GM19099 (cell line): ENCODE data around the gene FHOD1.

Source experiments
- POLR2A ChIP-seq: IDR thresholded peaks from 3 replicates; pipeline ENCODE4 v1.6.1; 2011; ENCODE audit warnings: low read depth; ENCODE audit not compliant: insufficient read length; ENCODE audit errors: extremely low read depth

FHOD1 gene

GRCh38 chr16:67215706-67216105 lies 31.6 kb downstream of the FHOD1 start:
- TF ChIP-seq POLR2A: no peak

- no peak for TF ChIP-seq POLR2A
Observed at GRCh38 chr16:67213197-67214019, 33.9 kb downstream of the FHOD1 start.

GRCh38 chr16:67212766-67213165 lies 34.5 kb downstream of the FHOD1 start:
- TF ChIP-seq POLR2A: no peak

GRCh38 chr16:67211674-67212073 lies 35.6 kb downstream of the FHOD1 start:
- no peak for TF ChIP-seq POLR2A

GRCh38 chr16:67210069-67210937 lies 37.0 kb downstream of the FHOD1 start:
- TF ChIP-seq POLR2A: no peak

GRCh38 chr16:67209565-67209964 lies 37.7 kb downstream of the FHOD1 start:
- TF ChIP-seq POLR2A: no peak

- no peak for TF ChIP-seq POLR2A
Observed at GRCh38 chr16:67208154-67208896, 39.0 kb downstream of the FHOD1 start.

- TF ChIP-seq POLR2A: no peak
Observed at GRCh38 chr16:67207249-67208091, 39.8 kb downstream of the FHOD1 start.

- no peak for TF ChIP-seq POLR2A
Observed at GRCh38 chr16:67206838-67207248, 40.4 kb downstream of the FHOD1 start.

- no peak for TF ChIP-seq POLR2A
Observed at GRCh38 chr16:67206129-67206837, 41.0 kb downstream of the FHOD1 start.

GRCh38 chr16:67204076-67204475 lies 43.2 kb downstream of the FHOD1 start:
- no peak for TF ChIP-seq POLR2A

GRCh38 chr16:67202956-67203493 lies 44.3 kb downstream of the FHOD1 start:
- no peak for TF ChIP-seq POLR2A

GRCh38 chr16:67202426-67202825 lies 44.9 kb downstream of the FHOD1 start:
- no peak for TF ChIP-seq POLR2A
